ENCODE data around the gene NR3C2. TPM values are rescaled to one million over a fixed set of nuclear protein-coding genes. Genes with fewer than 3 reads are reported as not detected.

The NR3C2 gene
- total and polyA plus RNA-seq, 4 donors, result 2.8 to 43.9 (median 11.5) TPM

GRCh38 chr4:148029781-148030180 lies 412.4 kb downstream of the NR3C2 start:
- Histone ChIP-seq H3K36me3 (ENCODE audit: control insufficient read depth in 4 of 4, insufficient read depth in 4 of 4, low read length in 4 of 4) (no peaks in the 10 kb centered on the region), H3K4me1 (ENCODE audit: control insufficient read depth in 5 of 5, insufficient read depth in 5 of 5, low read length in 5 of 5) (peaks cover 0 to 7% (median 4%) of the 10 kb centered on the region in 5 donors), H3K27me3 (ENCODE audit: control insufficient read depth in 3 of 3, insufficient read depth in 3 of 3, low read length in 2 of 3) (no peaks in the 10 kb centered on the region), H3K9ac (ENCODE audit: insufficient read depth in 1 of 2, low read length in 2 of 2) (no peak overlapping the region), H3K4me3 (no peak overlapping the region), H3K27ac (ENCODE audit: low read depth in 1 of 2, low read length in 1 of 2) (no peak overlapping the region), H3K9me3 (ENCODE audit: control insufficient read depth in 4 of 4, insufficient read depth in 3 of 4, low read length in 3 of 4) (peaks cover 0 to 3% (median under 1%) of the 10 kb centered on the region in 4 donors)
- no peak for DNase-seq
- ATAC-seq (ENCODE audit: insufficient read depth, low FRiP score), result no peak
- WGBS, 2 donors, result 50 to 77% methylated on average over 3 of the region's 3 CpGs
- TF ChIP-seq, protein P1, sequence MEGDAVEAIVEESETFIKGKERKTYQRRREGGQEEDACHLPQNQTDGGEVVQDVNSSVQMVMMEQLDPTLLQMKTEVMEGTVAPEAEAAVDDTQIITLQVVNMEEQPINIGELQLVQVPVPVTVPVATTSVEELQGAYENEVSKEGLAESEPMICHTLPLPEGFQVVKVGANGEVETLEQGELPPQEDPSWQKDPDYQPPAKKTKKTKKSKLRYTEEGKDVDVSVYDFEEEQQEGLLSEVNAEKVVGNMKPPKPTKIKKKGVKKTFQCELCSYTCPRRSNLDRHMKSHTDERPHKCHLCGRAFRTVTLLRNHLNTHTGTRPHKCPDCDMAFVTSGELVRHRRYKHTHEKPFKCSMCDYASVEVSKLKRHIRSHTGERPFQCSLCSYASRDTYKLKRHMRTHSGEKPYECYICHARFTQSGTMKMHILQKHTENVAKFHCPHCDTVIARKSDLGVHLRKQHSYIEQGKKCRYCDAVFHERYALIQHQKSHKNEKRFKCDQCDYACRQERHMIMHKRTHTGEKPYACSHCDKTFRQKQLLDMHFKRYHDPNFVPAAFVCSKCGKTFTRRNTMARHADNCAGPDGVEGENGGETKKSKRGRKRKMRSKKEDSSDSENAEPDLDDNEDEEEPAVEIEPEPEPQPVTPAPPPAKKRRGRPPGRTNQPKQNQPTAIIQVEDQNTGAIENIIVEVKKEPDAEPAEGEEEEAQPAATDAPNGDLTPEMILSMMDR (IDR thresholded peaks at IDR 0.05; ENCODE audit: control extremely low read depth, extremely low read depth), result no peak

Data from lung (tissue), 12 donors.